ENCODE results near the gene ZIC4.

The ZIC4 gene

DNA sequence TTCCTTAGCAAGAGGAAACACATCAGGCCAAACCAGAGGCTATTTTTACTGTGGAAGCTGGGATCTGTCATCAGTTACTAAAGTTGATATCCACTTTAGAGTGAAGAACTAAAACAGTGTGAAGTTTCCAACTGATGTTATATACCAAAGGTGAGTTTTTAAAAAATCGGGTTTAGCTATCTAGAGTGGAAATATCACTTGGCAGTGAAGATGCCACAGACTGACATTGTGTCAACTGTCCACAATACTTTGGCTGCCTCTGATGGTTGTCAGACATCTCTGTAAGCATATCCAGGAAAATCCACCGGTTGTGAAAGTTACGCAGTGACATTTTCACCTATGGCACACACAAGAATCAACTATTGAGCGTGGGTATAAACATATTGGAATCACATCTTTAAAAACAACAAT lies 12.0 kb upstream of the ZIC4 start:
- no peak for DNase-seq (ENCODE audit: low spot score)

DNA sequence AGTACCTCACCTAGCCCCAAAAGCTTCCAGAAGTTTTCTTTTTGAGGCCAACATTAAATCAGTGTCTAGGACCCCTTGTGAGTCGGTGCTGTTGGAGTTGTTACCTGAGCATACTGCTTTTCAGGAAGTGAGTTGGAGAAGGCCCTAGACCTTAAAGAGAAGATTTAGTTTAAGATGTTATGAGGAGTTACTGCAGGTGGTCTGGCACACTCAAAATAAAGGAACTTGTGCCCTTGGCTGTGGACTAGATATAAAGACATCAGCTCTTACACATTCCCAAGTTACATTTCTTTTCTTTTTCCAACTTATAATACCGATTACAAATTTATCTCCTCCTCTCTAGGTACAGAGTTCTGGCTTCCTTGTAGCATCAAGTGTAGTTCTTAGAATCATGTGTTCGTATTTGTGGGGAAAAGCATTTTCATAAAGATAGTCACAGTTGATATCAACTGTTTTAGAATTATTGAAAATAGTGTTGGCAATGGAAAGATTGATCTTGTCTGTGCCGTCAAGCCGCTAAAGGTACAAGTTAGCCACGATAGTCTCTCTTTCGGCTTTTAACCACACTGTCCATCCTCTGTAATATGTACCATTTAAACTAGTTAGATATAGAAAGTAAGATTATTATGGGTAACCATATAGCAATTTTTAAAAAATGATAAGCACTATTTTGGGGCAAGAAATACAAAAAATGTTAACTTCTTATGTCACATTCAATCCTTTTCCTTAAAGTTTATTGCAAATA lies 11.4 kb upstream of the ZIC4 start:
- DNase-seq (ENCODE audit: low spot score), result no peak

DNA sequence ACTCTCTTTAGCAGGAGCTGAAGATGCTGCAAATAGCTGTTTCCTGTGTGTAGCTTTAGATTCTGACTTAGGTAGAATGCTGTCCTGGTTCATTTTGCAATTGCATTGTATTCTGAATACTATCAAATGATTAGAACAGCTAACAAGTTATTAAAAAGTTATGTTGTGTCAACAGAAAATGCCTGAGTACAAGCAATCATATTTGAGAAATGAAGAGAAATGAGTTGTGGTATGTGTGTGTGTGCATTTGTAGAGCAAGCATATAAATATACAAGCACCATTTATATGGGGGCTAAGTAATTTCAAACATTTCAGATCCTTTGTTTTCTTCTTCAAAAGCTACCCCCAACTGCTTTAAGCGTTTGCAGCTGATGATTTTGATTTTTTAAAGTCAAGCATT lies 10.6 kb upstream of the ZIC4 start:
- no peak for DNase-seq (ENCODE audit: low spot score)

DNA sequence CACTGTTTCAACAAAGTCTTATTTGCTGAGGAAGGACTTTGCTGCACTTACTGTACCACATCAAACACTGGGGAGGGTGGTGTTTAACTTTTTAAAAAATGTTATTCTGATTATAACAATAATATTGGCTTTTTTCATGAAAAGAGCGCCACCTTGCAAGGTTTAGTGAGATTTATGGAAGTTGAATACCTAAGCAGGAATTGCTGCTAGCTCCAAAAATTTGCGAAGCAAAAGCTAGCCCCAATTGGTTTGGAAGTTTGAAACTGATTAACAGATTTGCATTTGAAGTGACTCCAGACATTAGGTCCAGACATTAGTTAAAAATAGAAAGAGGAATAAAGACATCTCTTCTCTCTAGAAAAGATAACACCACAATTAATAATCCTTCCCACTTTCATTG lies 9.5 kb upstream of the ZIC4 start:
- no peak for DNase-seq (ENCODE audit: low spot score)

DNA sequence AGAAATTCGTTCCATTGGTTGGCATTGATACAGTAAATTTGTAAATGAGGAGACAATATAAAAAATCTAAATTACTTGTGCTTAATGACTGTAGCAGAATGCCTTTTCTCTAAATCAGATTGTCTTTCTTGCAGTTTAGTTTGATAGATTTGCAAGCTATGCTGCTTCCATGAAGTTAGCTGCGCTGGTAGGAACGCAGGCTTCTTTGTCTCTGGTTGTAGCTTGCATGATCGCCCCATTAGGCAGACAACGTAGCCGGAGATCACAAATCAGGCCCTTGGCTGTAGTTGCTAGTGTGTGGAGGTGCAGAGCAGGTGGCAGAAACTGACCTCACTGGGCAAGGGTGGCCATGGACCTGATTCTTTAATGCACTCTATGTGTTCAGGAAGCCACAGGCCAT lies 8.9 kb upstream of the ZIC4 start:
- no peak for DNase-seq (ENCODE audit: low spot score)

DNA sequence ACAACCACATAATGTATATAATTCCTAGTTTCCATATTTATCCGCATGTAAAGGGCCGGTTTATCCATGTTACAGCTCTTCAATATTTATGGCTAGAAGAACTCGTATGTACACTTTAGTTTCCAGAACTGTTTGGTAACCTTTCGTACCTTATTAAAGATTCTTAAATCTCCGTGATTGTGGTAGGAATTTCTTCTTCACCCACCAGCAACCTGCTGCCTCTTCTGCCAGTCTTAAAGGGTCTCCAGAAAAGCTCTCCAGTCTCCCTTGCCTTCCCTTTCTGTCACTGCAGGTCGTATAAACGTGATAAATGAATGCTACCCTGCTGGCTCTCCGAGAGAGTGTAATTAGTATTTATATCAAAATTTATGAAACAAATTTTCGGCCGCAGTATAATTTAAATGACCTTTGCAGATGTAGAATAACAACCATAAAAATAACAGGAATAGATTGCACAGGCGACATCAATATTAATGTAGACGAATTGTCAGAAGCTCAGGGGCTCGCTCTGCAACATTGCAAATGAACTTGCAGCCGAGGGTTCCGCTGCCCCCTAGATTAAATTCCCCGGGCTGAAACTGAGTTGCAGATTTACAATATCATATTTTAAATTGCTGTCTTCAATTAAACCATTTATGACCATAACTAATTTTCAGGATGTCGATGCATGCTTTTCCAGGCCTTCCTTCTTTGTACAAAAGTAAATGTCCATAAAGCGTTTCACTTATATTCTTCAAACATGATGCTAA lies 8.2 kb upstream of the ZIC4 start:
- DNase-seq (ENCODE audit: low spot score), result no peak

DNA sequence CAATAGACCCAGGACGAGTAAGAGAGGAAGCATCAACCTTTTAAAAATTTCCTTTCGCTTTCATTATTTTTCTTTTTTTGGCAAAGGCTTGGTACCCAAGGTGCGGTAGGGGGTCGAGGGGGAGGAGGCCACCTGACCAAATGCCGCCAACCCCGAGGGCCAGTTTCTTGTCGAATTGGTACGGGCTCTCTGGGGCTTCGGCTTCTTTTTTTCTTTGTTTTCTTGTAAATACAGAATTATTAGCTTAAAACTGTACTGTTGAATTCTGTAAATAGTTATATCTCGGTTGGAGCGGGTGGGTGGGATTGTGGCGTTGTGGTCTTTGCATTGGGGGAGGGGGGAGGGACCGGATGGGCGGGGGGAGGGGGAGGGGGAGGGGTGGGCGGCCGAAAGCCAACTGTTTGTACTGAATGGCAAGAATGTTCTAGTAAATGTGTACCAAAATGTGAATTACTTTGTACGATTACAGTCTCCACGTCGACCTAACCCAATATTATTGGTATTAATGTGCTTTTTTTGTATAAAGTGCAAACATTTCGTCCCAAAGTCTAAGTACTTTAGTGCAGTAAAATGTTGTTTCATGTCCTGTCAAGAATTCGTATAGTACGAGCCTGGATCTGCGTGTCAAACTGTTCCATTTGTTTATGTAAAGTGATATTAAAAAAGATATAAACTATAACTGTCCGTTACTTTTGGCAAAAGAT lies 7.5 kb upstream of the ZIC4 start:
- no peak for DNase-seq (ENCODE audit: low spot score)

DNA sequence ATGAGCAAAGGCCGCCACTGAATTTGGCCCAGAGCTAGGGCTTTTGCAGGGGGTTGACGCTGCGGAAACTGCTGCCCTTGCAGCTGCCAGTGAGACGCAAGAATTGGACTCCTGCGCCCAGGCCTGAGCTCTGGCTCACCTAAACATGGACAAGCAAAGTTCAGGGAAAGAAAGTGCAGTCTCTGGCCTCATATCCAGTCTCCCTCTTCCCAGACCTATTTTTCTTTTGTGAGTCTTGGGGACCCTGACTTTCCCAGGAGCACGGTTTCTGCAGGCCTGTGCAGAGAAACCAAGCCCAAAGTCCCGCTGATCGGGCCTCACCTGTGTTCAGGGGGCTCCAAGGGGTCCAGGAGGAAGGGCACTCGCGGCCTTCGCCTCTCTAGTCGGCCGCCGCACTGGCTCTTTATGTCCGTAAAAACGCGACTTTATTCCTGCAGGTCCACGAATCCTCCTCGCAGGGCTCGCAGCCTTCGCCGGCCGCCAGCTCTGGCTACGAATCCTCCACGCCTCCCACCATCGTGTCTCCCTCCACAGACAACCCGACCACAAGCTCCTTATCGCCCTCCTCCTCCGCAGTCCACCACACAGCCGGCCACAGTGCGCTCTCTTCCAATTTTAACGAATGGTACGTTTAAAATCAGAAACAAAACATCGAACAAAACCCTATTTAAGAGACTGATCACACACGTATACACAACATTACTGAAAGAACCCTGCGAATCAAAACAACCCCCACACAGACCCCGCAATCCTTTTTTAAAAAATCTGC lies 6.8 kb upstream of the ZIC4 start:
- no peak for DNase-seq (ENCODE audit: low spot score)

DNA sequence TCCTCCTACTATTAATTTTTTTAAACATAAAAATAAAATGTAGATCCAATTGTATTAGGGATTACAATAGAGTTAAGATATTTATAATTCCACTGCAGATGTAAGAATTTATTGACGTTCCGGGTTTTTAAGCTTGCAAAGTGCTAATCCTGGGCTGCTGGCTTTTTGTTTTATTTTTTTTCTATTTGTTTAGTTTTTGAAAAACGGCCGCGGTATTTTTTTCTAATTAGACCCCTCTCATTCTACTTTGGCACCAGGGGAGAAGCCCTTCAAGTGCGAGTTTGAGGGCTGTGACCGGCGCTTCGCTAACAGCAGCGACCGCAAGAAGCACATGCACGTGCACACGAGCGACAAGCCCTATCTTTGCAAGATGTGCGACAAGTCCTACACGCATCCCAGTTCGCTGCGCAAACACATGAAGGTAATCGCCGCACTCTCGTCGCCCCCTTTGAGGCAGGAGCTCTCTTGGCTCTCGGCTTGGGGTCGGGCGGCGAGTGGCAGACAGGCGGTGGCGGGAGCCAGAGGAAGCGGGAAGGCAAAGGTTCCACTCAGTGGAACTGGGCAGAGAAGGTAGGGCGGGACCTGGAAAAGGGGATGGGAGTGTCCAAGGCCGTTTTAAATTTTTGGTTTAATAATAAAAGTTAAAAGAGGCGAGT lies 6.0 kb upstream of the ZIC4 start:
- DNase-seq (ENCODE audit: low spot score), result no peak

DNA sequence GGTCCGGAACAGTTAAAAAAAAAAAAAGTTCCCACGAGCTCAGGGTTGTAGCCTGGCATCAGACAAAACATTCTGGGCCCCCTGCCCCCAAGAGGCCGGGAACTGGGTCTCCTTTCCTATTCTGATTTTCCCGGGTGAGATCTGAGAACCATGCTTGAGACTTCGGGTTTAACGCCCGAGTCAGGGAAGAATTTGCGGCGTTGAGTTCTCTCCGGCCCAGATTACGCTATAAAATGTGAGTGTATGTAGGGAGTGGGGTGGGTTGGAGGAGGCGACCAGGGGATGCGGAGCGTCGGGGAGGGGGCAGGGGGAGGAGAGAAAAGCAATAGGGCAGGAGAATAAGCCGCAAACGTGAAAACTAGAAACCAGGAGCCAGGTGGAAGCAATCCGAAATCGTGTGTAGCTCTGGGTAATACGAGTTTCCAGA lies 5.5 kb upstream of the ZIC4 start:
- DNase-seq (ENCODE audit: low spot score), result no peak

DNA sequence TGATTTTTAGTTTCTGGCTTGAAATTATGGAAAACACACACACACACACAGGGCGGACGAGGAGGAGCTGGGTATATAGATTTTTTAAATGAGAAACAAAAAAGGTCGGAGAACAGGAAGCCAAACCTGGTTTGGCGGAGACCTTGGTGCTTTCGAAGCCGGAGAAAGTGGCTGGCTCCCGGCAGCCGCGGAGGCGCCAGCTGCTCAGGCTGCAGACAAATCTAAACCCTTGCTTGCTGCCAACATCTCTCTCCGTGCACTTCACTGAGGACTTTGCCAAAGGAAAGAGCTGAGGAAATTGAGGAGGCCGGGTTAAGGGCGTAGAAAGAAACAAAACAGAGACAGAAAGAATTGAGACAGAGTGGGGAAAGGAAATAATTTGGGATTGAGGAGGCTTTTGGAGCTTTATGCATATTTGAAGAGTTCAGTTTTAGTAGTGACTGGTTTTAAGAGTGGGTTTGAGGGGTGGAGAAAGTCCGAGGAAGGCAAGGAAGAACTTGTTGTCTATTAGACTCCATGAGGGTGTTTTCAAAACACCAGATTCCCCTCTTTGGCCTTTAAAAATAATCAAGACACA lies 5.0 kb upstream of the ZIC4 start:
- no peak for DNase-seq (ENCODE audit: low spot score)

DNA sequence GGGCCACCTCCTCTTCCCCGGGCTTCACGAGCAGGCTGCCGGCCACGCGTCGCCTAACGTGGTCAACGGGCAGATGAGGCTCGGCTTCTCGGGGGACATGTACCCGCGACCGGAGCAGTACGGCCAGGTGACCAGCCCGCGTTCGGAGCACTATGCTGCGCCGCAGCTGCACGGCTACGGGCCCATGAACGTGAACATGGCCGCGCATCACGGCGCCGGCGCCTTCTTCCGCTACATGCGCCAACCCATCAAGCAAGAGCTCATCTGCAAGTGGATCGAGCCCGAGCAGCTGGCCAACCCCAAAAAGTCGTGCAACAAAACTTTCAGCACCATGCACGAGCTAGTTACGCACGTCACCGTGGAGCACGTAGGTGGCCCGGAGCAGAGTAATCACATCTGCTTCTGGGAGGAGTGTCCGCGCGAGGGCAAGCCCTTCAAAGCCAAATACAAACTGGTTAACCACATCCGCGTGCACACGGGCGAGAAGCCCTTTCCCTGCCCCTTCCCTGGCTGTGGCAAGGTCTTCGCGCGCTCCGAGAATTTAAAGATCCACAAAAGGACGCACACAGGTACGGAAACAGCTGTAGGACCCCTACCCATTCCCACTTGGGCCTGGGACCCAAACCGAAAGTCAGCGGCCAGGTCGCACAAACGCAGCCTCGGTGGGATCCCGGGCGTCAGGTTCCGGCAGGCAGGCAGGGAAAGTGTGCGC lies 4.3 kb upstream of the ZIC4 start:
- DNase-seq (ENCODE audit: low spot score), result no peak

DNA sequence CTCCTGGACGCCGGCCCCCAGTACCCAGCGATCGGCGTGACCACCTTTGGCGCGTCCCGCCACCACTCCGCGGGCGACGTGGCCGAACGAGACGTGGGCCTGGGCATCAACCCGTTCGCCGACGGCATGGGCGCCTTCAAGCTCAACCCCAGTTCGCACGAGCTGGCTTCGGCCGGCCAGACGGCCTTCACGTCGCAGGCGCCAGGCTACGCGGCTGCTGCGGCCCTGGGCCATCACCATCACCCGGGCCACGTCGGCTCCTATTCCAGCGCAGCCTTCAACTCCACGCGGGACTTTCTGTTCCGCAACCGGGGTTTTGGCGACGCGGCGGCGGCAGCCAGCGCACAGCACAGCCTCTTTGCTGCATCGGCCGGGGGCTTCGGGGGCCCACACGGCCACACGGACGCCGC lies 3.8 kb upstream of the ZIC4 start:
- DNase-seq (ENCODE audit: low spot score), result no peak

DNA sequence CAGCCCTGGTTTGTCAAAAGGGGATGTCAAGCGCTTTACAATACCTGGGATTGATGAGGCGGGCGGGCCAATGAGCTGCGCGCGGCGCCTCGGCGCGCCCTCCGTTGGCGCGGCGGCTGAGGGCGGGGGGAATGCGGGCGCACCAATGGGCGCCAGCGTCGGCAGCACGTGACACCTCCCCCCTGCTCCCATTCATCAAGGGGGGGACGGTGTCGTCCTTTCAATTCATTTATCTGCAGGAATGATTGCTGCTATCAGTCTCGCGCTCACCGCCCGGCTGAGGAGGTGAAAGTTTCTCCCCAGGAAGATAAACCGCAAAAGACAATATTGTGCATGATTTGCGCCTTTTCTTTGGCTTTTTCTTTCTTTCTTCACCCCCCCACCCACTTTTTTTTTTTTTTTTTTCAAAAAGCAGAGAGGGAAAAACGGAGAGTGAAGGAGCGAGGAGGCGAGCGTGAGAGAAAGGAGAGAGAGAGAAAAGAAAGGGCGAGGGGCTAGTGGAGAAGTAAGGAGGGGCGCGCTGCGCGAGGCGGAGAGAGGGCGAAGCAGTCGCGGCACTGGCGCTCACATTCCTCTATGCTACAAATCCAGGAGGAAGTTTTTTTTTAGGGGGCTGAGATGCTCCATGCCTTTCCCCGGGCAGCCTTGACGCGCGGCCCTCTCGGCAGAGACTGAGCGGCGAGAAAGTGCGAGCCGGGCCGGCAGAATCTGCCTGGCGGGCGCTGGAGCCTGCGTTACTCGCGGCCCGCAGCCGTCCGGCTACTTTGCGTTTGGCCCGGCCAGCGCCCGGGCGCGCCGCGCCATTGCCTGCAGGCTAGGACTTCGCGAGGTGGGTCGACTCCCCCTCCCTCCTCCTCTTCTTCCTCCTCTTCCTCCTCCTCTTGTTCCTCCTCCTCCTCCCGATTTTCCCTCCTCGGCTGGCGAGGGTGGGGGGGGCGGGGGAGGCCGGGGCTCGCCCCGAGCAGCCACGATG lies 3.1 kb upstream of the ZIC4 start, which contains the start of gene ZIC1:
Gene ZIC1, plus strand, starts transcription at position 223 of the 973 bp plus-strand sequence. Its CDS starts 748 bp downstream, at position 971.
- no peak for DNase-seq (ENCODE audit: low spot score)

DNA sequence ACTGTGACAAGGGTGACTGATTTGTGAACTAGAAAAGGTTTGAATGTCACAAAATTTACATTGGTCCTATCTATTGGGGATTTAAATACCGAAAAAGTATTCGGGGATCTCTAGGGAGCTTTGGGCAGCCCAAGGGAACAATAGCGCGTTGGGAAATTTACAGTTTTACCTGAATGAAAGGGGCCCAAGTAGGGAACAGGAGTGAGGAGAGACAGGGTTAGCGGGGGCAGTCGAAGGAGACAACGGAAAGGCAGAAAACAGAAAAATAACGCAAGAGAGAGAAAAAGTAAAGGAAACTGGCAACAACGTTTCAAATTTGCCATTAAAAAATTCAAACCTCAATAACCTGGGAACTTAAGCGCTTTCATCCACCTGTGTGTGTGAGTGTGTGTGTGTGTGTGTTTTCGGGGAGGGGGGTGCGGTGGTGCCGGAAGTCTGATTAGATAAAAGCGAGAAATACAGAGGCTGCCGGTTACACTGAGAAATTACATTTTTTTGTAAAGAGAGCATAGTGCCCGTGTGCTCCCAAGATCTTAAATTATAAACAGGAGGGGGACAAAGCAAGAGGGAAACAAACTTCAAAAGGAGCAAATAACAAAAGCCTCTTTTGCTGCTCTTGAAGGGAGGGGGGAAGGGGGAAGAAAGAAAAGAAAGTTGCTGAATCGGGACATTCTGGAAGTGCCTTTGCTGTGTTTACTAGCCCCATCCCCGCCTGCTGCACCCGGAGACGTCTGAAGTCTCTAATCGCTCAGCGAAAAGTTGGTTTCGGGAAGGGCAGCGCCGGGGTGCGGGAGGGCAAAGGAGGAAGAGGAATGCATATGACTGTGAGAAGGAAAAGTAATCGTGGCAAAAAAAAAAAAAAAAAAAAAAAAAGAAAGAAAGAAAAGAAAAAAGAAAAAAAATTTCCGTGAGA lies 2.1 kb upstream of the ZIC4 start:
- no peak for DNase-seq (ENCODE audit: low spot score)

DNA sequence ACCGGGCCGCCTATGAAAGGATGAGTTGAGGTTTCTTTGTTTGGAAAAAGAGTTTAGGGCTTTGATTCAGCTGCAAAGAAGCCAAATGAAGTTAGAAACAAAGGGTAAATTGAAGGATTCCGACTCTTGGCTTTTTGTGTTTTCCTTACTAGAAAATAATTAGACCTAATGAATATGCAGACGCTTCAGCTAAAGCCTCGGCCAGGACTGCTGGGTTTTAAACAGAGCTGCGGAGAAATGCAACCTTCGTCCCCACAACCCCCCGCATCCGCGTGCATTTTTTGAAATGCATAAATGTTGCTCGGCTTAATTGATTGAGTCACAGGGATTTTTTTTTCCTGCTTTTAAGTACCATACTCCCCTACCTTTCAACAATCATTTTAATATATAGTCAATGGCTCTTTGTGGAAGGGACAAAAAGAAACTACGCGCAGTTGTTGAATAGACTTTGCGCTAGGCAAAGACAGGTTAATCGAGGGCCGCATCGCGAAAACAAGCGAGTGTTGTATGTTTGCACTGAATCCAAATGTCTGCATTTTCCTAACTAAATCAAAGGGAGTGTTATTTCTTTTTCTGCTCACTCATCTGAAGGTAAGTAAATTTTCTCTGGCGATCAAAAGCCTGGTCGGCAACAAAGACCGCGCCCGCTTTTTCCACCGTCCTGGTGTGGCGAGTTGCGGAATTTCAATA lies 1.3 kb upstream of the ZIC4 start:
- DNase-seq (ENCODE audit: low spot score), result no peak

DNA sequence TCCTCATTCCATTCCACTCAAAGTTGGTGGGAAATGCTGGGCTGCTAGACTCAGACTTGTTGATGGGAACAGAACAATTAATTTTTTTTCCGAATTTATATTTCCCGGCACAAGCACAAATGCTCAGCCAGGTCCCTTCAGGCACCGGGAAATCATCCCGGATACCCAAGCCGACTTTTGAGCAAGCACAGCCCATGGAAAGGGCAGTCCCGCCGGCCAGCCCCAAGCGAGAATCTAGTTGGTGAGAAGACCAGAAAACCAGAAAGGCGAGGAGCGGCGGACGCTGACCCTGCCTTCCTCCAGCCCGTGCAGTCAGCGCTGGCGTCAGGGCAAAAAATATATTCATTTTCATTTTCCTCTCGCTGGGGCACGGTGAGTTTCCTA lies 763 bp upstream of the ZIC4 start:
- no peak for DNase-seq (ENCODE audit: low spot score)
